HepG2 (cell line): ENCODE measurements around the gene NAGA. TPM values are rescaled to one million over a fixed set of nuclear protein-coding genes. Genes with fewer than 3 reads are reported as not detected.

Experiments used
- ATAC-seq: fragments of 200-7000 bp; cut with Tn5 transposase; 3 replicates; pipeline ENCODE4 v1.9.1; 2020; ENCODE audit warnings: mild to moderate bottlenecking, moderate library complexity
- BruUV-seq: library from RNA; stranded (reverse); fragments of 400-500 nt; replicated peaks from 2 replicates; lab custom pipeline; 2021; lab: Mats Ljungman, UMichigan
- CTCF ChIA-PET: fragments of 300-600 bp; formaldehyde crosslinking; extraction: SDS; loops from one replicate; lab custom pipeline; 2021; ENCODE audit warnings: low total read pairs, inconsistent platforms, low intra/inter-chr PET ratio; lab: Yijun Ruan, JAX
- POLR2A ChIA-PET: fragments of 350-600 bp; sonication (Branson Sonifier 250); formaldehyde crosslinking; loops from one replicate; lab custom pipeline; 2020; ENCODE audit warnings: antibody characterized with exemption, inconsistent platforms; lab: Yijun Ruan, JAX
- DNase-seq: peaks from one replicate; pipeline ENCODE4 v3.0.0-alpha.2; 2015; ENCODE audit warnings: low spot score
- FAIRE-seq: peaks from 3 replicates; lab custom pipeline; 2011; peaks lifted over from hg19 to GRCh38; lab: Jason Lieb, UNC
- H2AFZ ChIP-seq: one replicate; pipeline ENCODE4 v1.6.1; 2011; ENCODE audit warnings: low read length, inconsistent platforms
- H3K27ac ChIP-seq: fragments of 300-600 bp; 3 replicates; pipeline ENCODE4 v1.8.0; 2011; ENCODE audit warnings: mixed run types, mild to moderate bottlenecking, mixed read lengths, low read length, inconsistent platforms; ENCODE audit not compliant: insufficient read depth; ENCODE audit errors: extremely low read length
- H3K27me3 ChIP-seq, 2 experiments: fragments of 200-600 bp in 1 of 2; 2 replicates in 1 of 2; 3 replicates in 1 of 2; pipeline versions ENCODE4 v1.6.0 to v1.8.0; 2011; ENCODE audit warnings: low read length in 2 of 2, mild to moderate bottlenecking in 2 of 2, moderate library complexity in 2 of 2, inconsistent platforms in 1 of 2; ENCODE audit not compliant: insufficient read depth in 2 of 2, control insufficient read depth in 1 of 2
- H3K36me3 ChIP-seq, 2 experiments: fragments of 200-600 bp in 1 of 2; replicated peaks in 1 of 2; 2 replicates in 1 of 2; 3 replicates in 1 of 2; pipeline versions ENCODE4 v1.5.1 to v1.8.0; 2011; ENCODE audit warnings: low read length in 2 of 2, inconsistent platforms in 1 of 2; ENCODE audit not compliant: insufficient read depth in 2 of 2, control insufficient read depth in 1 of 2
- H3K4me1 ChIP-seq: 2 replicates; pipeline ENCODE4 v1.5.1; 2012; ENCODE audit warnings: low read length, inconsistent platforms; ENCODE audit not compliant: insufficient read depth
- H3K4me2 ChIP-seq: 2 replicates; pipeline ENCODE4 v1.6.0; 2011; ENCODE audit warnings: low read depth, low read length, inconsistent platforms
- H3K4me3 ChIP-seq, 3 experiments: fragments of 200-600 bp in 1 of 3; sonication (generic), shearing (Covaris generic) in 1 of 3; replicated peaks in 1 of 3; 2 replicates each; pipeline ENCODE4 v1.5.1; 2011 to 2016; ENCODE audit warnings: low read length in 3 of 3, inconsistent platforms in 2 of 3, low read depth in 2 of 3, mild to moderate bottlenecking in 2 of 3, control low read depth in 1 of 3, mixed read lengths in 1 of 3; ENCODE audit not compliant: insufficient read depth in 1 of 3
- H3K79me2 ChIP-seq: one replicate; pipeline ENCODE4 v1.6.1; 2011; ENCODE audit warnings: low read length, inconsistent platforms; ENCODE audit not compliant: insufficient read depth
- H3K9ac ChIP-seq: 2 replicates; pipeline ENCODE4 v1.6.0; 2011; ENCODE audit warnings: mild to moderate bottlenecking, low read depth, low read length, inconsistent platforms; ENCODE audit not compliant: insufficient read depth
- H3K9me3 ChIP-seq: 2 replicates; pipeline ENCODE4 v1.5.1; 2012; ENCODE audit warnings: mild to moderate bottlenecking, low read length
- H4K20me1 ChIP-seq: 2 replicates; pipeline ENCODE4 v1.6.0; 2011; ENCODE audit warnings: inconsistent platforms, mild to moderate bottlenecking, low read length, moderate library complexity; ENCODE audit not compliant: insufficient read depth
- CREM ChIP-seq, 2 experiments: sonication (generic) in 1 of 2; formaldehyde crosslinking in 1 of 2; IDR thresholded peaks; 2 replicates each; pipeline versions ENCODE4 v1.4.0 to v1.6.1; 2016 to 2020; ENCODE audit warnings: antibody characterized with exemption in 1 of 2, mild to moderate bottlenecking in 1 of 2, missing genetic modification reagents in 1 of 2
- FOXK2 ChIP-seq: fragments of 450-650 bp; IDR thresholded peaks from 2 replicates; pipeline ENCODE4 v1.6.1; 2016
- HES4 ChIP-seq: sonication (generic); formaldehyde crosslinking; IDR thresholded peaks from 2 replicates; pipeline ENCODE4 v1.9.0; 2021; ENCODE audit warnings: mild to moderate bottlenecking, missing genetic modification reagents, borderline replicate concordance
- PREB ChIP-seq: sonication (generic); formaldehyde crosslinking; IDR thresholded peaks from 2 replicates; pipeline ENCODE4 v1.4.0; 2020; ENCODE audit warnings: missing genetic modification reagents
- TCF7L2 ChIP-seq: IDR thresholded peaks from 2 replicates; pipeline ENCODE4 v1.6.1; 2011; ENCODE audit warnings: mild to moderate bottlenecking, low read depth, low read length, moderate library complexity
- ZBTB7B ChIP-seq: sonication (generic); formaldehyde crosslinking; IDR thresholded peaks from 2 replicates; pipeline ENCODE4 v1.4.0; 2020; ENCODE audit warnings: missing genetic modification reagents
- ZNF260 ChIP-seq: sonication (generic); formaldehyde crosslinking; IDR thresholded peaks from 2 replicates; pipeline ENCODE4 v1.4.0; 2020; ENCODE audit warnings: missing genetic modification reagents, low read depth, mild to moderate bottlenecking, borderline replicate concordance
- ZNF737 ChIP-seq: sonication (generic); formaldehyde crosslinking; IDR thresholded peaks from 2 replicates; pipeline ENCODE4 v1.5.0; 2020; ENCODE audit warnings: missing genetic modification reagents, mild to moderate bottlenecking, borderline replicate concordance
- WGBS: methylation state at CpG from one replicate; pipeline ENCODE4 v1.1.6; 2017; ENCODE audit warnings: low lambda C conversion rate; 5-methylcytosine and 5-hydroxymethylcytosine counted together
- in situ Hi-C: cut with HindIII; loops from 2 replicates; pipeline ENCODE4 v1.10.0; 2017; ENCODE audit warnings: low pct_unique_long_range_greater_than_20kb; ENCODE audit not compliant: extremely low pct_ligation_motif_present
- intact Hi-C: fragments of 100-400 bp; cut with micrococcal nuclease; formaldehyde crosslinking; loops from one replicate; pipeline ENCODE4 v1.10.0; 2022; ENCODE audit not compliant: unreplicated experiment
- polyA plus RNA-seq, 8 experiments: library from polyadenylated mRNA; depleted of rRNA in 3 of 8; stranded (reverse) in 7 of 8; unstranded in 1 of 8; fragments of >200 nt; fragmentation: Illumina TruSeq in 4 of 8; extraction: Trizol in 4 of 8; gene quantifications; 2 replicates each; pipeline versions ENCODE4 v1.2.1 to v1.2.3, GENCODE V29; 2011 to 2016; ENCODE audit warnings: low read depth in 4 of 8, missing spikeins in 1 of 8, mixed read lengths in 1 of 8; ENCODE audit not compliant: insufficient read depth in 1 of 8
- total RNA-seq, 5 experiments: library from RNA; depleted of rRNA; stranded (reverse); fragments of >200 nt; fragmentation: Illumina TruSeq; extraction: Trizol; gene quantifications; 2 replicates each; pipeline ENCODE4 v1.2.3, GENCODE V29; 2016; ENCODE audit warnings: low read depth in 1 of 5
- TF ChIP-seq, protein P1 (sequence below): IDR thresholded peaks from 2 replicates; pipeline ENCODE4 v1.4.0; 2020; ENCODE audit warnings: mild to moderate bottlenecking, missing genetic modification reagents
- TF ChIP-seq, protein P2 (sequence below): sonication (generic); formaldehyde crosslinking; IDR thresholded peaks from 2 replicates; pipeline ENCODE4 v1.5.0; 2020; ENCODE audit warnings: missing genetic modification reagents
- TF ChIP-seq, protein P3 (sequence below): sonication (generic); formaldehyde crosslinking; IDR thresholded peaks from 2 replicates; pipeline ENCODE4 v1.4.0; 2020; ENCODE audit warnings: missing genetic modification reagents
- TF ChIP-seq, protein P4 (sequence below): sonication (generic); formaldehyde crosslinking; IDR thresholded peaks from 2 replicates; pipeline ENCODE4 v1.4.0; 2020; ENCODE audit warnings: mild to moderate bottlenecking, missing genetic modification reagents, borderline replicate concordance

The NAGA gene
- total and polyA plus RNA-seq, 2 of the 13 experiments (the other 11 are each of a cell fraction or from before 2014, with no cell fraction given) = 15.1 to 23.4 TPM

GRCh38 chr22:42013385-42013784 lies 57.2 kb downstream of the NAGA start (continued):
- TF ChIP-seq, protein P1, sequence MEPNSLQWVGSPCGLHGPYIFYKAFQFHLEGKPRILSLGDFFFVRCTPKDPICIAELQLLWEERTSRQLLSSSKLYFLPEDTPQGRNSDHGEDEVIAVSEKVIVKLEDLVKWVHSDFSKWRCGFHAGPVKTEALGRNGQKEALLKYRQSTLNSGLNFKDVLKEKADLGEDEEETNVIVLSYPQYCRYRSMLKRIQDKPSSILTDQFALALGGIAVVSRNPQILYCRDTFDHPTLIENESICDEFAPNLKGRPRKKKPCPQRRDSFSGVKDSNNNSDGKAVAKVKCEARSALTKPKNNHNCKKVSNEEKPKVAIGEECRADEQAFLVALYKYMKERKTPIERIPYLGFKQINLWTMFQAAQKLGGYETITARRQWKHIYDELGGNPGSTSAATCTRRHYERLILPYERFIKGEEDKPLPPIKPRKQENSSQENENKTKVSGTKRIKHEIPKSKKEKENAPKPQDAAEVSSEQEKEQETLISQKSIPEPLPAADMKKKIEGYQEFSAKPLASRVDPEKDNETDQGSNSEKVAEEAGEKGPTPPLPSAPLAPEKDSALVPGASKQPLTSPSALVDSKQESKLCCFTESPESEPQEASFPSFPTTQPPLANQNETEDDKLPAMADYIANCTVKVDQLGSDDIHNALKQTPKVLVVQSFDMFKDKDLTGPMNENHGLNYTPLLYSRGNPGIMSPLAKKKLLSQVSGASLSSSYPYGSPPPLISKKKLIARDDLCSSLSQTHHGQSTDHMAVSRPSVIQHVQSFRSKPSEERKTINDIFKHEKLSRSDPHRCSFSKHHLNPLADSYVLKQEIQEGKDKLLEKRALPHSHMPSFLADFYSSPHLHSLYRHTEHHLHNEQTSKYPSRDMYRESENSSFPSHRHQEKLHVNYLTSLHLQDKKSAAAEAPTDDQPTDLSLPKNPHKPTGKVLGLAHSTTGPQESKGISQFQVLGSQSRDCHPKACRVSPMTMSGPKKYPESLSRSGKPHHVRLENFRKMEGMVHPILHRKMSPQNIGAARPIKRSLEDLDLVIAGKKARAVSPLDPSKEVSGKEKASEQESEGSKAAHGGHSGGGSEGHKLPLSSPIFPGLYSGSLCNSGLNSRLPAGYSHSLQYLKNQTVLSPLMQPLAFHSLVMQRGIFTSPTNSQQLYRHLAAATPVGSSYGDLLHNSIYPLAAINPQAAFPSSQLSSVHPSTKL (CRISPR knock-in tag) = no peak
- TF ChIP-seq ZNF737 (CRISPR knock-in tag) (no peak), HES4 (CRISPR knock-in tag) (no peak), FOXK2 (no peak), ZBTB7B (CRISPR knock-in tag) (no peak), TCF7L2 (no peak)
- TF ChIP-seq, all 625 proteins: peak for 0

- POLR2A ChIA-PET = no interaction called here
- TF ChIP-seq ZNF260 (CRISPR knock-in tag) (no peak), PREB (no peak), CREM (IDR thresholded peaks at IDR 0.05) (no peak), CREM (CRISPR knock-in tag; IDR thresholded peaks at IDR 0.05) (no peak)
- TF ChIP-seq, protein P2, sequence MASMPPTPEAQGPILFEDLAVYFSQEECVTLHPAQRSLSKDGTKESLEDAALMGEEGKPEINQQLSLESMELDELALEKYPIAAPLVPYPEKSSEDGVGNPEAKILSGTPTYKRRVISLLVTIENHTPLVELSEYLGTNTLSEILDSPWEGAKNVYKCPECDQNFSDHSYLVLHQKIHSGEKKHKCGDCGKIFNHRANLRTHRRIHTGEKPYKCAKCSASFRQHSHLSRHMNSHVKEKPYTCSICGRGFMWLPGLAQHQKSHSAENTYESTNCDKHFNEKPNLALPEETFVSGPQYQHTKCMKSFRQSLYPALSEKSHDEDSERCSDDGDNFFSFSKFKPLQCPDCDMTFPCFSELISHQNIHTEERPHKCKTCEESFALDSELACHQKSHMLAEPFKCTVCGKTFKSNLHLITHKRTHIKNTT = no peak
- TF ChIP-seq, protein P3, sequence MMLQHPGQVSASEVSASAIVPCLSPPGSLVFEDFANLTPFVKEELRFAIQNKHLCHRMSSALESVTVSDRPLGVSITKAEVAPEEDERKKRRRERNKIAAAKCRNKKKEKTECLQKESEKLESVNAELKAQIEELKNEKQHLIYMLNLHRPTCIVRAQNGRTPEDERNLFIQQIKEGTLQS (CRISPR knock-in tag) = no peak
- TF ChIP-seq, protein P4, sequence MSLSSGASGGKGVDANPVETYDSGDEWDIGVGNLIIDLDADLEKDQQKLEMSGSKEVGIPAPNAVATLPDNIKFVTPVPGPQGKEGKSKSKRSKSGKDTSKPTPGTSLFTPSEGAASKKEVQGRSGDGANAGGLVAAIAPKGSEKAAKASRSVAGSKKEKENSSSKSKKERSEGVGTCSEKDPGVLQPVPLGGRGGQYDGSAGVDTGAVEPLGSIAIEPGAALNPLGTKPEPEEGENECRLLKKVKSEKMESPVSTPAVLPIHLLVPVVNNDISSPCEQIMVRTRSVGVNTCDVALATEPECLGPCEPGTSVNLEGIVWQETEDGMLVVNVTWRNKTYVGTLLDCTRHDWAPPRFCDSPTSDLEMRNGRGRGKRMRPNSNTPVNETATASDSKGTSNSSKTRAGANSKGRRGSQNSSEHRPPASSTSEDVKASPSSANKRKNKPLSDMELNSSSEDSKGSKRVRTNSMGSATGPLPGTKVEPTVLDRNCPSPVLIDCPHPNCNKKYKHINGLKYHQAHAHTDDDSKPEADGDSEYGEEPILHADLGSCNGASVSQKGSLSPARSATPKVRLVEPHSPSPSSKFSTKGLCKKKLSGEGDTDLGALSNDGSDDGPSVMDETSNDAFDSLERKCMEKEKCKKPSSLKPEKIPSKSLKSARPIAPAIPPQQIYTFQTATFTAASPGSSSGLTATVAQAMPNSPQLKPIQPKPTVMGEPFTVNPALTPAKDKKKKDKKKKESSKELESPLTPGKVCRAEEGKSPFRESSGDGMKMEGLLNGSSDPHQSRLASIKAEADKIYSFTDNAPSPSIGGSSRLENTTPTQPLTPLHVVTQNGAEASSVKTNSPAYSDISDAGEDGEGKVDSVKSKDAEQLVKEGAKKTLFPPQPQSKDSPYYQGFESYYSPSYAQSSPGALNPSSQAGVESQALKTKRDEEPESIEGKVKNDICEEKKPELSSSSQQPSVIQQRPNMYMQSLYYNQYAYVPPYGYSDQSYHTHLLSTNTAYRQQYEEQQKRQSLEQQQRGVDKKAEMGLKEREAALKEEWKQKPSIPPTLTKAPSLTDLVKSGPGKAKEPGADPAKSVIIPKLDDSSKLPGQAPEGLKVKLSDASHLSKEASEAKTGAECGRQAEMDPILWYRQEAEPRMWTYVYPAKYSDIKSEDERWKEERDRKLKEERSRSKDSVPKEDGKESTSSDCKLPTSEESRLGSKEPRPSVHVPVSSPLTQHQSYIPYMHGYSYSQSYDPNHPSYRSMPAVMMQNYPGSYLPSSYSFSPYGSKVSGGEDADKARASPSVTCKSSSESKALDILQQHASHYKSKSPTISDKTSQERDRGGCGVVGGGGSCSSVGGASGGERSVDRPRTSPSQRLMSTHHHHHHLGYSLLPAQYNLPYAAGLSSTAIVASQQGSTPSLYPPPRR (CRISPR knock-in tag) = no peak
Measured at GRCh38 chr22:42010778-42011177, 59.8 kb downstream of the NAGA start.

More at GRCh38 chr22:42010778-42011177, 59.8 kb downstream of the NAGA start:
- DNase-seq (no peak), FAIRE-seq (no peak), ATAC-seq (no peak)
- no peaks in the 10 kb centered on the region for H3K36me3 ChIP-seq
- H4K20me1 ChIP-seq = no peaks in the 10 kb centered on the region
- H3K9ac ChIP-seq = no peak overlapping the region
- H2AFZ ChIP-seq = no peak overlapping the region
- intact Hi-C loops (no loop called here), in situ Hi-C loops (no loop called here)
- no peak overlapping the region for H3K4me2 ChIP-seq
- H3K9me3 ChIP-seq = no peaks in the 10 kb centered on the region; the same call in 1 of the 2 replicates
- 56% methylated on average over 7 of the region's 7 CpGs for WGBS
- no peak overlapping the region for H3K27ac ChIP-seq
- no peaks in the 10 kb centered on the region for H3K79me2 ChIP-seq
- H3K4me1 ChIP-seq = no peaks in the 10 kb centered on the region
- H3K27me3 ChIP-seq = peaks cover 0 to 7% of the 10 kb centered on the region in 2 experiments; a peak in 2 of 5 replicates
- no peak overlapping the region for H3K4me3 ChIP-seq
- CTCF ChIA-PET = no interaction called here
- no TSS peak for BruUV-seq
